CD4-positive, alpha-beta T cell (primary cell): ENCODE results near the gene HMCN2. TPM values are rescaled to one million over a fixed set of nuclear protein-coding genes. Genes with fewer than 3 reads are reported as not detected.

Experiments used
- ATAC-seq: fragments of 200-7000 bp; cut with Tn5 transposase; one replicate; pipeline ENCODE4 v1.10.0; 2022; ENCODE audit warnings: mild to moderate bottlenecking; ENCODE audit not compliant: poor library complexity
- CTCF ChIA-PET: fragments of 350-600 bp; sonication (Branson Sonifier 250); formaldehyde crosslinking; loops from one replicate; lab custom pipeline; 2021; ENCODE audit warnings: antibody characterized with exemption, inconsistent platforms; lab: Charles Lee
- POLR2A ChIA-PET: fragments of 350-600 bp; sonication (Branson Sonifier 250); formaldehyde crosslinking; loops from one replicate; lab custom pipeline; 2021; ENCODE audit warnings: antibody characterized with exemption, inconsistent platforms; lab: Charles Lee
- DNase-seq, 14 experiments: peaks; one replicate each; pipeline ENCODE4 v3.0.0-alpha.2; 2013 to 2020; ENCODE audit warnings: mixed read lengths in 2 of 14
- H3K27ac ChIP-seq, 2 donors: one replicate each; pipeline versions ENCODE4 v1.5.1 to v1.7.0; 2013; ENCODE audit warnings: low read length in 2 of 2, low read depth in 1 of 2, mild to moderate bottlenecking in 1 of 2
- H3K27me3 ChIP-seq, 2 experiments: 1 replicate in 1 of 2; 2 replicates in 1 of 2; pipeline versions ENCODE4 v1.6.1 to v1.7.0; 2013; ENCODE audit warnings: low read length in 2 of 2, control low read depth in 1 of 2, mild to moderate bottlenecking in 1 of 2, moderate library complexity in 1 of 2; ENCODE audit not compliant: insufficient read depth in 2 of 2, control insufficient read depth in 1 of 2
- H3K36me3 ChIP-seq: one replicate; pipeline ENCODE4 v1.6.1; 2013; ENCODE audit warnings: low read length, control low read depth; ENCODE audit not compliant: insufficient read depth
- H3K4me1 ChIP-seq: one replicate; pipeline ENCODE4 v1.6.1; 2013; ENCODE audit warnings: low read length, control low read depth; ENCODE audit not compliant: insufficient read depth
- H3K4me3 ChIP-seq: one replicate; pipeline ENCODE4 v1.5.1; 2013; ENCODE audit warnings: mild to moderate bottlenecking, low read length, moderate library complexity
- H3K9me3 ChIP-seq, 2 experiments: 1 replicate in 1 of 2; 2 replicates in 1 of 2; pipeline versions ENCODE4 v1.6.1 to v1.7.0; 2013; ENCODE audit warnings: low read length in 2 of 2, mild to moderate bottlenecking in 2 of 2, control low read depth in 1 of 2, moderate library complexity in 1 of 2; ENCODE audit not compliant: control insufficient read depth in 1 of 2, insufficient read depth in 1 of 2
- H3K27ac Mint-ChIP-seq: one replicate; pipeline ENCODE4 v1.8.0; 2020; ENCODE audit warnings: mixed read lengths
- H3K27me3 Mint-ChIP-seq: one replicate; pipeline ENCODE4 v1.8.0; 2021; ENCODE audit warnings: mixed read lengths
- H3K36me3 Mint-ChIP-seq: one replicate; pipeline ENCODE4 v1.8.0; 2021; ENCODE audit warnings: low read depth, mixed read lengths
- H3K4me1 Mint-ChIP-seq: one replicate; pipeline ENCODE4 v1.8.0; 2021; ENCODE audit warnings: low read depth, mixed read lengths
- H3K4me3 Mint-ChIP-seq: one replicate; pipeline ENCODE4 v1.8.0; 2020; ENCODE audit warnings: mild to moderate bottlenecking, mixed read lengths
- H3K9me3 Mint-ChIP-seq: one replicate; pipeline ENCODE4 v1.8.0; 2020; ENCODE audit warnings: mixed read lengths
- CTCF ChIP-seq: fragments of 200-600 bp; IDR thresholded peaks from one replicate; pipeline ENCODE4 v1.8.0; 2022; ENCODE audit warnings: antibody characterized with exemption, mild to moderate bottlenecking
- intact Hi-C, 2 experiments: fragments of 100-400 bp; cut with DNase I in 1 of 2; cut with micrococcal nuclease in 1 of 2; formaldehyde crosslinking; loops; one replicate each; pipeline versions ENCODE4 v1.15.1 to v1.9.0; 2023 to 2025; cut with DNase I, micrococcal nuclease
- total RNA-seq, 174 experiments: library from RNA in 2 of 174; stranded (reverse) in 2 of 174; gene quantifications; one replicate each; pipeline ENCODE4 v1.2.3 and lab custom pipeline; 2021 to 2026

The HMCN2 gene
- total RNA-seq, 2 experiments from 2014 or later: not detected

DNA sequence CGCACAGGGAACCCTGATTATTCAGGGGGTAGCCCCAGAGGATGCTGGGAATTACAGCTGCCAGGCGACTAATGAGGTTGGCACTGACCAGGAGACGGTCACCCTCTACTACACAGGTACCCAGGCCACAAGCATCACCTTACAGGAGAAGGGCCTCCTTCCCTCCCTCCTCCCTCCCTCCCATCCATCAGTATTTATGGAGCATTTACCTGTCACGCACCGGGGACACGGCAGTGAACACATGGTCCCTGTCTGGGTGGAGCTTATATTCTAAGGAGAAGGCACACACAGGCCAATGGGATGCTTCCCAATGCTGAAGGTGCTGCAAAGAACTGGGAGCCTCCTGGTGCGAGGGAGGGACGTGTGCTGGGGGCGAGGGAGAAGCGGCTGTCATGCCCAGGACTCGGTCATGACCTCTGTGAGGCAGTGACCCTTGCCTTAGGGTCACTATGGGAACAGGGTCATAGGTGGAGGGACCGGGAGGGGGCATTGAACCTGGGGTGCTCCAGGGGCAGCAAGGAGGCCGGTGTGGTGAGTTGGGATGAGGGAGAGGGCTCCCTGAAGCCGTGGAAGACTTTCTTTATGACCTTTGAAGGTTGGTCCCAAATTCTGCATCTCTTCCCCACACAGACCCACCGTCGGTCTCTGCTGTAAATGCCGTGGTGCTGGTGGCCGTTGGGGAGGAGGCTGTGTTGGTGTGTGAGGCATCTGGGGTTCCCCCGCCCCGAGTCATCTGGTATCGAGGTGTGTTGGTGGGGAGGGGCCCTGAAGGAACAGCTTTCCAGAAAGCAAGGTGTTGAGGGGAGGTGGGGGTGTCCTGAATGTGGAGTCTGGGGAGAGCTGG is 41.5 kb downstream of the HMCN2 start:
- CTCF ChIA-PET: no interaction called here
- H3K27ac Mint-ChIP-seq: no peak overlapping the region
- H3K4me1 Mint-ChIP-seq: no peaks in the 10 kb centered on the region
- H3K4me3 Mint-ChIP-seq: no peak overlapping the region
- no peak for ATAC-seq
- H3K4me1 ChIP-seq: no peaks in the 10 kb centered on the region
- DNase-seq: no peak
- H3K27ac ChIP-seq: no peak overlapping the region
- no peak for TF ChIP-seq CTCF
- peaks cover 0 to 13% of the 10 kb centered on the region in 2 experiments for H3K9me3 ChIP-seq
- intact Hi-C loops: no loop called here
- no peaks in the 10 kb centered on the region for H3K9me3 Mint-ChIP-seq
- H3K27me3 Mint-ChIP-seq: peaks cover 12% of the 10 kb centered on the region
- POLR2A ChIA-PET: no interaction called here
- H3K27me3 ChIP-seq: peaks cover 0 to 5% of the 10 kb centered on the region in 2 experiments
- H3K4me3 ChIP-seq: no peak overlapping the region
- H3K36me3 Mint-ChIP-seq: no peaks in the 10 kb centered on the region
- no peaks in the 10 kb centered on the region for H3K36me3 ChIP-seq

DNA sequence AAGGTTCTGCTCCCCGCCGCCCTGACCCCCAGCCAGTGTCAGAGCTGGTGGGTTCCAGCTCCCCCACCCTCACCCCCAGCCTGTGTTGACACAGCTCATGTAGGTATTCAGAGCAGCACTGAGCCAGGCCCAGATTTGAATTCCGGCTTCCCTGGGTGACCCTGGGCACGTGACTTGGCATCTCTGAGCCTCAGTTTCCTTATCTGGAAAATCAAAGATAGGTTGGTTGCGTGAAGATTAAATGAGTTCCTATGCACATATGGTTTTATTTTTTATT is 42.0 kb downstream of the HMCN2 start:
- intact Hi-C loops: no loop called here
- ATAC-seq: no peak
- CTCF ChIA-PET: no interaction called here

GRCh38 chr9:130308081-130308571 is 42.6 kb downstream of the HMCN2 start:
- Histone ChIP-seq H3K4me3 (no peak overlapping the region), H3K27ac (no peak overlapping the region), H3K36me3 (no peaks in the 10 kb centered on the region), H3K9me3 (peaks cover 0 to 13% of the 10 kb centered on the region in 2 experiments), H3K27me3 (peaks cover 0 to 2% of the 10 kb centered on the region in 2 experiments), H3K4me1 (no peaks in the 10 kb centered on the region)
- ATAC-seq (no peak), DNase-seq (no peak)
- Mint-ChIP-seq H3K27me3 (peaks cover 12% of the 10 kb centered on the region), H3K27ac (no peak overlapping the region), H3K4me3 (no peak overlapping the region), H3K36me3 (no peaks in the 10 kb centered on the region), H3K9me3 (no peaks in the 10 kb centered on the region), H3K4me1 (no peaks in the 10 kb centered on the region)
- CTCF ChIA-PET: no interaction called here
- no peak for TF ChIP-seq CTCF
- POLR2A ChIA-PET: no interaction called here
- intact Hi-C loops: no loop called here

More for the DNA sequence above, 42.0 kb downstream of the HMCN2 start:
- Histone ChIP-seq H3K27ac (no peak overlapping the region), H3K4me1 (no peaks in the 10 kb centered on the region), H3K9me3 (peaks cover 0 to 13% of the 10 kb centered on the region in 2 experiments), H3K36me3 (no peaks in the 10 kb centered on the region), H3K27me3 (peaks cover 0 to 5% of the 10 kb centered on the region in 2 experiments), H3K4me3 (no peak overlapping the region)
- Mint-ChIP-seq H3K27ac (no peak overlapping the region), H3K4me3 (no peak overlapping the region), H3K36me3 (no peaks in the 10 kb centered on the region), H3K27me3 (peaks cover 12% of the 10 kb centered on the region), H3K4me1 (no peaks in the 10 kb centered on the region), H3K9me3 (no peaks in the 10 kb centered on the region)
- no peak for DNase-seq
- POLR2A ChIA-PET: no interaction called here
- TF ChIP-seq CTCF: no peak
